Endothelial cell of umbilical vein (primary cell): ENCODE data around the gene CTBP1. TPM values are rescaled to one million over a fixed set of nuclear protein-coding genes. Genes with fewer than 3 reads are reported as not detected.

ENCODE experiments used
- BruUV-seq: library from RNA; stranded (reverse); fragments of 400-500 nt; replicated peaks from 2 replicates; lab custom pipeline; 2021; lab: Mats Ljungman, UMichigan
- CTCF ChIA-PET: fragments of 300-600, 350-600 bp; sonication (Branson Sonifier 250); formaldehyde crosslinking; loops from one replicate; lab custom pipeline; 2021; ENCODE audit warnings: antibody characterized with exemption, inconsistent platforms; lab: Charles Lee
- POLR2A ChIA-PET: fragments of 300-600, 350-600 bp; sonication (Branson Sonifier 250); formaldehyde crosslinking; loops from one replicate; lab custom pipeline; 2021; ENCODE audit warnings: antibody characterized with exemption, inconsistent platforms; lab: Charles Lee
- DNase-seq: peaks from one replicate; pipeline ENCODE4 v3.0.0-alpha.2; 2011; ENCODE audit warnings: low read depth, low spot score
- FAIRE-seq: peaks from 2 replicates; lab custom pipeline; 2011; peaks lifted over from hg19 to GRCh38; lab: Jason Lieb, UNC
- H2AFZ ChIP-seq: 2 replicates; pipeline ENCODE4 v1.6.0; 2012; ENCODE audit warnings: low read depth, low read length, control low read depth, inconsistent platforms
- H3K27ac ChIP-seq: 2 replicates; pipeline ENCODE4 v1.5.1; 2011; ENCODE audit warnings: low read depth, mild to moderate bottlenecking, control low read depth, low read length, moderate library complexity; ENCODE audit not compliant: insufficient read depth
- H3K27me3 ChIP-seq, 2 experiments: 2 replicates each; pipeline versions ENCODE4 v1.6.0 to v1.6.1; 2011; ENCODE audit warnings: low read length in 2 of 2, mixed read lengths in 1 of 2; ENCODE audit not compliant: control insufficient read depth in 2 of 2, insufficient read depth in 2 of 2
- H3K36me3 ChIP-seq, 2 experiments: 2 replicates in 1 of 2; 3 replicates in 1 of 2; pipeline ENCODE4 v1.5.1; 2011; ENCODE audit warnings: low read length in 2 of 2, mild to moderate bottlenecking in 1 of 2, moderate library complexity in 1 of 2; ENCODE audit not compliant: control insufficient read depth in 2 of 2, insufficient read depth in 2 of 2; ENCODE audit errors: extremely low read depth in 1 of 2
- H3K4me1 ChIP-seq: 3 replicates; pipeline ENCODE4 v1.5.1; 2011; ENCODE audit warnings: mild to moderate bottlenecking, low read length; ENCODE audit not compliant: control insufficient read depth, insufficient read depth; ENCODE audit errors: extremely low read depth
- H3K4me2 ChIP-seq: 2 replicates; pipeline ENCODE4 v1.6.1; 2011; ENCODE audit warnings: low read length, control low read depth, mixed read lengths; ENCODE audit not compliant: insufficient read depth
- H3K4me3 ChIP-seq, 3 experiments: fragments of 200-600 bp in 1 of 3; sonication (generic), shearing (Covaris generic) in 1 of 3; replicated peaks in 1 of 3; 2 replicates each; pipeline ENCODE4 v1.5.1; 2011 to 2016; ENCODE audit warnings: control low read depth in 3 of 3, low read length in 3 of 3, mild to moderate bottlenecking in 2 of 3, inconsistent platforms in 1 of 3, low read depth in 1 of 3, moderate library complexity in 1 of 3; ENCODE audit not compliant: insufficient read depth in 1 of 3
- H3K79me2 ChIP-seq: 2 replicates; pipeline ENCODE4 v1.6.0; 2012; ENCODE audit warnings: low read length, inconsistent platforms; ENCODE audit not compliant: control insufficient read depth, insufficient read depth
- H3K9ac ChIP-seq: replicated peaks from 2 replicates; pipeline ENCODE3; 2011; ENCODE audit warnings: low read length, control low read depth; ENCODE audit not compliant: insufficient read depth; ENCODE audit errors: extremely low read depth
- H3K9me1 ChIP-seq: replicated peaks from 3 replicates; pipeline ENCODE4 v1.6.0; 2011; ENCODE audit warnings: mild to moderate bottlenecking, low read length; ENCODE audit not compliant: control insufficient read depth, insufficient read depth; ENCODE audit errors: extremely low read depth
- H3K9me3 ChIP-seq: replicated peaks from 2 replicates; pipeline ENCODE4 v1.5.1; 2012; ENCODE audit warnings: low read length, inconsistent platforms; ENCODE audit not compliant: control insufficient read depth, insufficient read depth
- H4K20me1 ChIP-seq: replicated peaks from 2 replicates; pipeline ENCODE3; 2011; ENCODE audit warnings: mild to moderate bottlenecking, low read length; ENCODE audit not compliant: control insufficient read depth, insufficient read depth; ENCODE audit errors: extremely low read depth
- CTCF ChIP-seq, 2 donors: IDR thresholded peaks; 1 replicate in 1 of 2; 2 replicates in 1 of 2; pipeline ENCODE4 v1.5.1; 2011; ENCODE audit warnings: low read length in 2 of 2, mild to moderate bottlenecking in 2 of 2, moderate library complexity in 2 of 2, control low read depth in 1 of 2, inconsistent platforms in 1 of 2, low read depth in 1 of 2; ENCODE audit not compliant: insufficient read depth in 1 of 2; ENCODE audit errors: extremely low read depth in 1 of 2
- EZH2 ChIP-seq: IDR thresholded peaks from 2 replicates; pipeline ENCODE4 v1.6.1; 2012; ENCODE audit warnings: borderline replicate concordance, low read depth, mild to moderate bottlenecking, moderate library complexity, low read length, inconsistent platforms; ENCODE audit not compliant: severe bottlenecking
- FOS ChIP-seq: IDR thresholded peaks from 2 replicates; pipeline ENCODE4 v1.6.1; 2011; ENCODE audit warnings: mild to moderate bottlenecking, low read length, moderate library complexity, borderline replicate concordance; ENCODE audit not compliant: insufficient read depth
- GATA2 ChIP-seq: IDR thresholded peaks from 2 replicates; pipeline ENCODE4 v1.7.0; 2011; ENCODE audit warnings: low read depth, mild to moderate bottlenecking, moderate library complexity, mixed read lengths, low read length; ENCODE audit not compliant: insufficient read length, insufficient read depth
- JUN ChIP-seq: IDR thresholded peaks from 2 replicates; pipeline ENCODE4 v1.6.1; 2011; ENCODE audit warnings: borderline replicate concordance, low read depth; ENCODE audit not compliant: insufficient read length, insufficient read depth
- MAX ChIP-seq: IDR thresholded peaks from 2 replicates; pipeline ENCODE4 v1.6.1; 2011; ENCODE audit not compliant: insufficient read depth, insufficient read length
- MYC ChIP-seq: IDR thresholded peaks from one replicate; pipeline ENCODE4 v1.6.1; 2011; ENCODE audit warnings: mild to moderate bottlenecking, low read depth, low read length
- POLR2A ChIP-seq: IDR thresholded peaks from 2 replicates; pipeline ENCODE4 v1.6.1; 2012; ENCODE audit warnings: low read depth, mild to moderate bottlenecking, control low read depth, low read length
- POLR2AphosphoS5 ChIP-seq: IDR thresholded peaks from 2 replicates; pipeline ENCODE4 v1.6.1; 2012; ENCODE audit warnings: low read depth, mild to moderate bottlenecking, control low read depth, low read length, moderate library complexity; ENCODE audit not compliant: insufficient read depth
- dilution Hi-C: fragments of 300-500 bp; cut with MboI; formaldehyde crosslinking; loops from one replicate; pipeline ENCODE4 v1.15.0; 2019; ENCODE audit warnings: low sequenced_read_pairs; ENCODE audit not compliant: extremely low pct_ligation_motif_present
- intact Hi-C: fragments of 100-400 bp; cut with micrococcal nuclease; formaldehyde crosslinking; loops from one replicate; pipeline ENCODE4 v1.10.0; 2022
- polyA plus RNA-seq, 4 experiments: library from polyadenylated mRNA; depleted of rRNA in 3 of 4; stranded (reverse) in 3 of 4; unstranded in 1 of 4; fragments of >200 nt; gene quantifications; 2 replicates each; pipeline versions ENCODE4 v1.2.1 to v1.2.3, GENCODE V29; 2011 to 2012; ENCODE audit warnings: missing spikeins in 1 of 4
- total RNA-seq: library from RNA; stranded (reverse); gene quantifications from 2 replicates; pipeline ENCODE4 v1.2.3, GENCODE V29; 2021

CTBP1 gene
- total and polyA plus RNA-seq, 2 donors (not counting 3 experiments of a cell fraction or from before 2014, with no cell fraction given), result 165 to 167 TPM

GRCh38 chr4:1222036-1222789 is 26.7 kb downstream of the CTBP1 start:
- Histone ChIP-seq H3K4me3 (no peak overlapping the region), H3K4me2 (no peak overlapping the region), H4K20me1 (no peaks in the 10 kb centered on the region), H3K27me3 (no peaks in the 10 kb centered on the region), H3K9me3 (no peaks in the 10 kb centered on the region), H2AFZ (no peak overlapping the region), H3K79me2 (no peaks in the 10 kb centered on the region), H3K27ac (no peak overlapping the region), H3K36me3 (peaks cover 2 to 43% of the 10 kb centered on the region in 2 experiments), H3K9me1 (no peaks in the 10 kb centered on the region), H3K9ac (no peak overlapping the region), H3K4me1 (no peaks in the 10 kb centered on the region)
- intact Hi-C loops, result no loop called here
- BruUV-seq, result no TSS peak
- CTCF ChIA-PET, result no interaction called here
- FAIRE-seq (no peak), DNase-seq (no peak)
- dilution Hi-C loops, result no loop called here
- POLR2A ChIA-PET, result no interaction called here
- no peak for TF ChIP-seq GATA2
- TF ChIP-seq EZH2, result no peak
- TF ChIP-seq MAX, result no peak
- TF ChIP-seq JUN, result no peak
- TF ChIP-seq FOS, result no peak
- no peak for TF ChIP-seq POLR2AphosphoS5
- TF ChIP-seq MYC, result no peak
- TF ChIP-seq CTCF (IDR thresholded peaks at IDR 0.05; ENCODE audit: extremely low read depth in 1 of 2, insufficient read depth in 1 of 2, low read depth in 1 of 2, low read length in 2 of 2), result no peak
- no peak for TF ChIP-seq POLR2A
